CD4-positive, alpha-beta T cell (primary cell): ENCODE data around the gene MFF. TPM values are rescaled to one million over a fixed set of nuclear protein-coding genes. Genes with fewer than 3 reads are reported as not detected.

Experiments used
- ATAC-seq: fragments of 200-7000 bp; cut with Tn5 transposase; one replicate; pipeline ENCODE4 v1.10.0; 2022; ENCODE audit warnings: mild to moderate bottlenecking; ENCODE audit not compliant: poor library complexity
- CTCF ChIA-PET: fragments of 350-600 bp; sonication (Branson Sonifier 250); formaldehyde crosslinking; loops from one replicate; lab custom pipeline; 2021; ENCODE audit warnings: antibody characterized with exemption, inconsistent platforms; lab: Charles Lee
- POLR2A ChIA-PET: fragments of 350-600 bp; sonication (Branson Sonifier 250); formaldehyde crosslinking; loops from one replicate; lab custom pipeline; 2021; ENCODE audit warnings: antibody characterized with exemption, inconsistent platforms; lab: Charles Lee
- DNase-seq, 14 experiments: peaks; one replicate each; pipeline ENCODE4 v3.0.0-alpha.2; 2013 to 2020; ENCODE audit warnings: mixed read lengths in 2 of 14
- H3K27ac ChIP-seq, 2 donors: one replicate each; pipeline versions ENCODE4 v1.5.1 to v1.7.0; 2013; ENCODE audit warnings: low read length in 2 of 2, low read depth in 1 of 2, mild to moderate bottlenecking in 1 of 2
- H3K27me3 ChIP-seq, 2 experiments: 1 replicate in 1 of 2; 2 replicates in 1 of 2; pipeline versions ENCODE4 v1.6.1 to v1.7.0; 2013; ENCODE audit warnings: low read length in 2 of 2, control low read depth in 1 of 2, mild to moderate bottlenecking in 1 of 2, moderate library complexity in 1 of 2; ENCODE audit not compliant: insufficient read depth in 2 of 2, control insufficient read depth in 1 of 2
- H3K36me3 ChIP-seq: one replicate; pipeline ENCODE4 v1.6.1; 2013; ENCODE audit warnings: low read length, control low read depth; ENCODE audit not compliant: insufficient read depth
- H3K4me1 ChIP-seq: one replicate; pipeline ENCODE4 v1.6.1; 2013; ENCODE audit warnings: low read length, control low read depth; ENCODE audit not compliant: insufficient read depth
- H3K4me3 ChIP-seq: one replicate; pipeline ENCODE4 v1.5.1; 2013; ENCODE audit warnings: mild to moderate bottlenecking, low read length, moderate library complexity
- H3K9me3 ChIP-seq, 2 experiments: 1 replicate in 1 of 2; 2 replicates in 1 of 2; pipeline versions ENCODE4 v1.6.1 to v1.7.0; 2013; ENCODE audit warnings: low read length in 2 of 2, mild to moderate bottlenecking in 2 of 2, control low read depth in 1 of 2, moderate library complexity in 1 of 2; ENCODE audit not compliant: control insufficient read depth in 1 of 2, insufficient read depth in 1 of 2
- H3K27ac Mint-ChIP-seq: one replicate; pipeline ENCODE4 v1.8.0; 2020; ENCODE audit warnings: mixed read lengths
- H3K27me3 Mint-ChIP-seq: one replicate; pipeline ENCODE4 v1.8.0; 2021; ENCODE audit warnings: mixed read lengths
- H3K36me3 Mint-ChIP-seq: one replicate; pipeline ENCODE4 v1.8.0; 2021; ENCODE audit warnings: low read depth, mixed read lengths
- H3K4me1 Mint-ChIP-seq: one replicate; pipeline ENCODE4 v1.8.0; 2021; ENCODE audit warnings: low read depth, mixed read lengths
- H3K4me3 Mint-ChIP-seq: one replicate; pipeline ENCODE4 v1.8.0; 2020; ENCODE audit warnings: mild to moderate bottlenecking, mixed read lengths
- H3K9me3 Mint-ChIP-seq: one replicate; pipeline ENCODE4 v1.8.0; 2020; ENCODE audit warnings: mixed read lengths
- intact Hi-C, 2 experiments: fragments of 100-400 bp; cut with DNase I in 1 of 2; cut with micrococcal nuclease in 1 of 2; formaldehyde crosslinking; loops; one replicate each; pipeline versions ENCODE4 v1.15.1 to v1.9.0; 2023 to 2025; cut with DNase I, micrococcal nuclease
- total RNA-seq, 174 experiments: library from RNA in 2 of 174; stranded (reverse) in 2 of 174; gene quantifications; one replicate each; pipeline ENCODE4 v1.2.3 and lab custom pipeline; 2021 to 2026
- TF ChIP-seq, protein P1 (sequence below): fragments of 200-600 bp; IDR thresholded peaks from one replicate; pipeline ENCODE4 v1.8.0; 2022; ENCODE audit warnings: antibody characterized with exemption, mild to moderate bottlenecking

Gene MFF
- total RNA-seq, 2 experiments from 2014 or later: 46.9 to 51.8 TPM

DNA sequence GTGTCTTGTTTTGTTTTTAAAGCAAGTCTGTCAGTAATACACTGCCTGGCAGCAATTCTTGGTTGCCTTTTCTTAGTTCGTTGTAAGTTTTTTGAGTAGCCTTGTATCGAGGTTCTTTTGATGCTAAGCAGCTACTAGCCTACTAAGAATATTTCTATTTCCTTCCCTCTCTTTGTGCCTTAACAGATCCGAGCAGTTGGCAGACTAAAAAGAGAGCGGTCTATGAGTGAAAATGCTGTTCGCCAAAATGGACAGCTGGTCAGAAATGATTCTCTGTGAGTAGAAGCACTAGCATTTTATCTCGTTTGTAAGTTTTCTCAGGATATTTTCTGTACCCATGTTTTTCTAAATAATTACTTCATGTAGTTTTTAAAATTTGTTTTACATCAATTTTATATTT, 15.1 kb downstream of the MFF start:
- Mint-ChIP-seq H3K27me3 (no peaks in the 10 kb centered on the region), H3K9me3 (no peaks in the 10 kb centered on the region), H3K4me3 (no peak overlapping the region), H3K4me1 (no peaks in the 10 kb centered on the region), H3K27ac (no peak overlapping the region), H3K36me3 (peaks cover 68% of the 10 kb centered on the region)
- Histone ChIP-seq H3K9me3 (no peaks in the 10 kb centered on the region), H3K36me3 (peaks cover 23% of the 10 kb centered on the region), H3K4me1 (no peaks in the 10 kb centered on the region), H3K4me3 (no peak overlapping the region), H3K27ac (no peak overlapping the region), H3K27me3 (no peaks in the 10 kb centered on the region)
- intact Hi-C loops: no loop called here
- no peak for DNase-seq
- TF ChIP-seq, protein P1, sequence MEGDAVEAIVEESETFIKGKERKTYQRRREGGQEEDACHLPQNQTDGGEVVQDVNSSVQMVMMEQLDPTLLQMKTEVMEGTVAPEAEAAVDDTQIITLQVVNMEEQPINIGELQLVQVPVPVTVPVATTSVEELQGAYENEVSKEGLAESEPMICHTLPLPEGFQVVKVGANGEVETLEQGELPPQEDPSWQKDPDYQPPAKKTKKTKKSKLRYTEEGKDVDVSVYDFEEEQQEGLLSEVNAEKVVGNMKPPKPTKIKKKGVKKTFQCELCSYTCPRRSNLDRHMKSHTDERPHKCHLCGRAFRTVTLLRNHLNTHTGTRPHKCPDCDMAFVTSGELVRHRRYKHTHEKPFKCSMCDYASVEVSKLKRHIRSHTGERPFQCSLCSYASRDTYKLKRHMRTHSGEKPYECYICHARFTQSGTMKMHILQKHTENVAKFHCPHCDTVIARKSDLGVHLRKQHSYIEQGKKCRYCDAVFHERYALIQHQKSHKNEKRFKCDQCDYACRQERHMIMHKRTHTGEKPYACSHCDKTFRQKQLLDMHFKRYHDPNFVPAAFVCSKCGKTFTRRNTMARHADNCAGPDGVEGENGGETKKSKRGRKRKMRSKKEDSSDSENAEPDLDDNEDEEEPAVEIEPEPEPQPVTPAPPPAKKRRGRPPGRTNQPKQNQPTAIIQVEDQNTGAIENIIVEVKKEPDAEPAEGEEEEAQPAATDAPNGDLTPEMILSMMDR: no peak
- ATAC-seq: no peak
- ChIA-PET CTCF (no interaction called here), POLR2A (no interaction called here)

DNA sequence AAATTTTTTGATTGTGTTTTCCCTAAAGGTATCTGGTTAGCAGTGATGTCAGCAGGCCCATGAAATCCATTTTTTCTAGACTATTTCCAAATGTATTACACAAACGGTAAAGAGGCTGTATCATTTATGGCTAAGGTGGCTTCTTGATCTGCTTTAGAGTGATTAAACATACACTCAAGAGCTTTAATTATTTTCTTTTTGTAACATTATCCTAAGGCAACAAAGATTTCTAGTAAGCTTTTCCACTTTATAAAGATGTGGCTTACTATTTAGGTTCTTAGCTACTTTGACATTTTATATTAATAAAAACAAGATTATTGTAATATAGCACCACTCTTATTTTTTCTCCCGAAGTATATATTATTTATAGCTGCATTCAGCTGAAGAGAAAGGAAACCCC, 16.5 kb downstream of the MFF start:
- Histone ChIP-seq H3K36me3 (peaks cover 19% of the 10 kb centered on the region), H3K27me3 (no peaks in the 10 kb centered on the region), H3K4me1 (no peaks in the 10 kb centered on the region), H3K9me3 (no peaks in the 10 kb centered on the region), H3K4me3 (no peak overlapping the region), H3K27ac (no peak overlapping the region)
- no peaks in the 10 kb centered on the region for H3K27me3 Mint-ChIP-seq
- peaks cover 65% of the 10 kb centered on the region for H3K36me3 Mint-ChIP-seq
- H3K4me1 Mint-ChIP-seq: no peaks in the 10 kb centered on the region
- ATAC-seq (no peak), DNase-seq (no peak)
- TF ChIP-seq, protein P1: no peak
- CTCF ChIA-PET: no interaction called here
- H3K4me3 Mint-ChIP-seq: no peak overlapping the region
- intact Hi-C loops: no loop called here
- no peak overlapping the region for H3K27ac Mint-ChIP-seq
- H3K9me3 Mint-ChIP-seq: no peaks in the 10 kb centered on the region
- POLR2A ChIA-PET: interaction anchor here (1.1 kb wide), 1 partner anchor 17 kb away, joined by 3 read pairs; the partner anchor contains the start of gene MFF

DNA sequence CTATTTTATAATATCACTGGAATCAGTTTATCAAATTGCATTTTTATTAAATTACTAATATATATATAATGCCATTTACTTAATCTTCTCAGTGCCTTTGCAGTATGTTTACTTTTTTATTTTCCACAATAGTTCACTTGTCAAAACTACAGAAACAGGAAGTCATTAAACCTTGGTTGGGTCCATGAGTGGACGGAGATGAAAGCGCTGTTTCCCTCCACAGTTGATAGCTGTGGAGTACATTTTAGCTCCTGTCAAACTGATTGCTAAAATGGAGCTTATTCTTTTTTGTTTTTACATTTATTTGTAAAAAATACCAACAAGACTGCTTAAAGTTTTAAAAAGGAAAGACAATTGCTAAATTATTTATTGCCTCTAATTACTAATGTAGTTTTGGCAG, 19.2 kb downstream of the MFF start:
- Mint-ChIP-seq H3K4me1 (no peaks in the 10 kb centered on the region), H3K27me3 (no peaks in the 10 kb centered on the region), H3K36me3 (peaks cover 65% of the 10 kb centered on the region), H3K27ac (no peak overlapping the region), H3K9me3 (no peaks in the 10 kb centered on the region), H3K4me3 (no peak overlapping the region)
- TF ChIP-seq, protein P1: no peak
- POLR2A ChIA-PET: no interaction called here
- no peaks in the 10 kb centered on the region for H3K27me3 ChIP-seq
- DNase-seq: no peak
- ATAC-seq: no peak
- H3K4me3 ChIP-seq: no peak overlapping the region
- peaks cover 30% of the 10 kb centered on the region for H3K36me3 ChIP-seq
- no peaks in the 10 kb centered on the region for H3K9me3 ChIP-seq
- CTCF ChIA-PET: no interaction called here
- H3K27ac ChIP-seq: no peak overlapping the region
- no peaks in the 10 kb centered on the region for H3K4me1 ChIP-seq
- intact Hi-C loops: no loop called here
